Measurements from ENCODE around the gene TEX22.
A peak's percentile ranks its signal among the peaks of the same experiment; 100 is the strongest.

The TEX22 gene

GRCh38 chr14:105398044-105398725 is at the start of gene TEX22:
TEX22 (plus strand) TSS chr14:105398538; CDS start chr14:105399341, 803 bp downstream.
- H3K36me3 ChIP-seq (ENCODE audit: control insufficient read depth in 2 of 2, insufficient read depth in 2 of 2, low read length in 2 of 2): peaks cover 0 to 3% of the 10 kb centered on the region in 2 donors
- H3K27me3 ChIP-seq (ENCODE audit: control insufficient read depth in 2 of 2, insufficient read depth in 2 of 2, low read length in 2 of 2): no peaks in the 10 kb centered on the region
- peak within 1 kb of the TSS; percentile 79 to 81 for H3K4me3 ChIP-seq (ENCODE audit: low read length in 2 of 2)
- H3K9ac ChIP-seq (ENCODE audit: low read depth in 1 of 2, low read length in 2 of 2): peak within 1 kb of the TSS; percentile 81
- peaks cover 12 to 14% of the 10 kb centered on the region in 2 donors for H3K4me1 ChIP-seq (ENCODE audit: control insufficient read depth in 2 of 2, insufficient read depth in 2 of 2, low read length in 2 of 2)
- peak within 1 kb of the TSS; percentile 66 to 80 for H3K27ac ChIP-seq (ENCODE audit: low read depth in 2 of 2, low read length in 2 of 2)
- H3K9me3 ChIP-seq (ENCODE audit: control insufficient read depth in 2 of 2, low read length in 2 of 2): no peaks in the 10 kb centered on the region

- no peaks in the 10 kb centered on the region for H3K4me1 ChIP-seq (ENCODE audit: control insufficient read depth in 2 of 2, insufficient read depth in 2 of 2, low read length in 2 of 2)
- no peak overlapping the region for H3K27ac ChIP-seq (ENCODE audit: low read depth in 2 of 2, low read length in 2 of 2)
- H3K27me3 ChIP-seq (ENCODE audit: control insufficient read depth in 2 of 2, insufficient read depth in 2 of 2, low read length in 2 of 2): no peaks in the 10 kb centered on the region
- H3K9me3 ChIP-seq (ENCODE audit: control insufficient read depth in 2 of 2, low read length in 2 of 2): no peaks in the 10 kb centered on the region
- H3K36me3 ChIP-seq (ENCODE audit: control insufficient read depth in 2 of 2, insufficient read depth in 2 of 2, low read length in 2 of 2): peaks cover 0 to 2% of the 10 kb centered on the region in 2 donors
- no peak overlapping the region for H3K9ac ChIP-seq (ENCODE audit: low read depth in 1 of 2, low read length in 2 of 2)
- no peak overlapping the region for H3K4me3 ChIP-seq (ENCODE audit: low read length in 2 of 2)
Observed at GRCh38 chr14:105348945-105349699, 49.2 kb upstream of the TEX22 start.

GRCh38 chr14:105349992-105350391 is 48.3 kb upstream of the TEX22 start:
- Histone ChIP-seq H3K9ac (ENCODE audit: low read depth in 1 of 2, low read length in 2 of 2) (no peak overlapping the region), H3K9me3 (ENCODE audit: control insufficient read depth in 2 of 2, low read length in 2 of 2) (no peaks in the 10 kb centered on the region), H3K36me3 (ENCODE audit: control insufficient read depth in 2 of 2, insufficient read depth in 2 of 2, low read length in 2 of 2) (peaks cover 2% of the 10 kb centered on the region in 2 donors), H3K27me3 (ENCODE audit: control insufficient read depth in 2 of 2, insufficient read depth in 2 of 2, low read length in 2 of 2) (no peaks in the 10 kb centered on the region), H3K4me1 (ENCODE audit: control insufficient read depth in 2 of 2, insufficient read depth in 2 of 2, low read length in 2 of 2) (no peaks in the 10 kb centered on the region), H3K27ac (ENCODE audit: low read depth in 2 of 2, low read length in 2 of 2) (no peak overlapping the region), H3K4me3 (ENCODE audit: low read length in 2 of 2) (no peak overlapping the region)

GRCh38 chr14:105350450-105351244 is 47.7 kb upstream of the TEX22 start:
- Histone ChIP-seq H3K27me3 (ENCODE audit: control insufficient read depth in 2 of 2, insufficient read depth in 2 of 2, low read length in 2 of 2) (no peaks in the 10 kb centered on the region), H3K9me3 (ENCODE audit: control insufficient read depth in 2 of 2, low read length in 2 of 2) (no peaks in the 10 kb centered on the region), H3K4me1 (ENCODE audit: control insufficient read depth in 2 of 2, insufficient read depth in 2 of 2, low read length in 2 of 2) (no peaks in the 10 kb centered on the region), H3K4me3 (ENCODE audit: low read length in 2 of 2) (no peak overlapping the region), H3K27ac (ENCODE audit: low read depth in 2 of 2, low read length in 2 of 2) (no peak overlapping the region), H3K9ac (ENCODE audit: low read depth in 1 of 2, low read length in 2 of 2) (no peak overlapping the region), H3K36me3 (ENCODE audit: control insufficient read depth in 2 of 2, insufficient read depth in 2 of 2, low read length in 2 of 2) (peaks cover 5% of the 10 kb centered on the region in 2 donors)

- H3K4me1 ChIP-seq (ENCODE audit: control insufficient read depth in 2 of 2, insufficient read depth in 2 of 2, low read length in 2 of 2): no peaks in the 10 kb centered on the region
- H3K9me3 ChIP-seq (ENCODE audit: control insufficient read depth in 2 of 2, low read length in 2 of 2): no peaks in the 10 kb centered on the region
- H3K4me3 ChIP-seq (ENCODE audit: low read length in 2 of 2): no peak overlapping the region
- H3K9ac ChIP-seq (ENCODE audit: low read depth in 1 of 2, low read length in 2 of 2): no peak overlapping the region
- H3K27ac ChIP-seq (ENCODE audit: low read depth in 2 of 2, low read length in 2 of 2): no peak overlapping the region
- peaks cover 5 to 6% of the 10 kb centered on the region in 2 donors for H3K36me3 ChIP-seq (ENCODE audit: control insufficient read depth in 2 of 2, insufficient read depth in 2 of 2, low read length in 2 of 2)
- H3K27me3 ChIP-seq (ENCODE audit: control insufficient read depth in 2 of 2, insufficient read depth in 2 of 2, low read length in 2 of 2): no peaks in the 10 kb centered on the region
Observed at GRCh38 chr14:105351410-105351809, 46.9 kb upstream of the TEX22 start.

- Histone ChIP-seq H3K9me3 (ENCODE audit: control insufficient read depth in 2 of 2, low read length in 2 of 2) (no peaks in the 10 kb centered on the region), H3K4me1 (ENCODE audit: control insufficient read depth in 2 of 2, insufficient read depth in 2 of 2, low read length in 2 of 2) (no peaks in the 10 kb centered on the region), H3K27ac (ENCODE audit: low read depth in 2 of 2, low read length in 2 of 2) (no peak overlapping the region), H3K27me3 (ENCODE audit: control insufficient read depth in 2 of 2, insufficient read depth in 2 of 2, low read length in 2 of 2) (no peaks in the 10 kb centered on the region), H3K4me3 (ENCODE audit: low read length in 2 of 2) (no peak overlapping the region), H3K9ac (ENCODE audit: low read depth in 1 of 2, low read length in 2 of 2) (no peak overlapping the region), H3K36me3 (ENCODE audit: control insufficient read depth in 2 of 2, insufficient read depth in 2 of 2, low read length in 2 of 2) (peaks cover 5 to 6% of the 10 kb centered on the region in 2 donors)
Observed at GRCh38 chr14:105351920-105352851, 46.2 kb upstream of the TEX22 start.

GRCh38 chr14:105353136-105353535 is 45.2 kb upstream of the TEX22 start:
- H3K4me3 ChIP-seq (ENCODE audit: low read length in 2 of 2): no peak overlapping the region
- no peaks in the 10 kb centered on the region for H3K27me3 ChIP-seq (ENCODE audit: control insufficient read depth in 2 of 2, insufficient read depth in 2 of 2, low read length in 2 of 2)
- no peak overlapping the region for H3K9ac ChIP-seq (ENCODE audit: low read depth in 1 of 2, low read length in 2 of 2)
- H3K4me1 ChIP-seq (ENCODE audit: control insufficient read depth in 2 of 2, insufficient read depth in 2 of 2, low read length in 2 of 2): no peaks in the 10 kb centered on the region
- no peaks in the 10 kb centered on the region for H3K9me3 ChIP-seq (ENCODE audit: control insufficient read depth in 2 of 2, low read length in 2 of 2)
- peaks cover 5 to 6% of the 10 kb centered on the region in 2 donors for H3K36me3 ChIP-seq (ENCODE audit: control insufficient read depth in 2 of 2, insufficient read depth in 2 of 2, low read length in 2 of 2)
- no peak overlapping the region for H3K27ac ChIP-seq (ENCODE audit: low read depth in 2 of 2, low read length in 2 of 2)

GRCh38 chr14:105354541-105354940 is 43.8 kb upstream of the TEX22 start:
- H3K4me3 ChIP-seq (ENCODE audit: low read length in 2 of 2): no peak overlapping the region
- no peaks in the 10 kb centered on the region for H3K9me3 ChIP-seq (ENCODE audit: control insufficient read depth in 2 of 2, low read length in 2 of 2)
- H3K36me3 ChIP-seq (ENCODE audit: control insufficient read depth in 2 of 2, insufficient read depth in 2 of 2, low read length in 2 of 2): peaks cover 5 to 7% of the 10 kb centered on the region in 2 donors
- no peak overlapping the region for H3K9ac ChIP-seq (ENCODE audit: low read depth in 1 of 2, low read length in 2 of 2)
- H3K27me3 ChIP-seq (ENCODE audit: control insufficient read depth in 2 of 2, insufficient read depth in 2 of 2, low read length in 2 of 2): no peaks in the 10 kb centered on the region
- no peaks in the 10 kb centered on the region for H3K4me1 ChIP-seq (ENCODE audit: control insufficient read depth in 2 of 2, insufficient read depth in 2 of 2, low read length in 2 of 2)
- H3K27ac ChIP-seq (ENCODE audit: low read depth in 2 of 2, low read length in 2 of 2): no peak overlapping the region

GRCh38 chr14:105355049-105355575 is 43.2 kb upstream of the TEX22 start:
- Histone ChIP-seq H3K4me1 (ENCODE audit: control insufficient read depth in 2 of 2, insufficient read depth in 2 of 2, low read length in 2 of 2) (no peaks in the 10 kb centered on the region), H3K27me3 (ENCODE audit: control insufficient read depth in 2 of 2, insufficient read depth in 2 of 2, low read length in 2 of 2) (no peaks in the 10 kb centered on the region), H3K9ac (ENCODE audit: low read depth in 1 of 2, low read length in 2 of 2) (no peak overlapping the region), H3K27ac (ENCODE audit: low read depth in 2 of 2, low read length in 2 of 2) (no peak overlapping the region), H3K36me3 (ENCODE audit: control insufficient read depth in 2 of 2, insufficient read depth in 2 of 2, low read length in 2 of 2) (peaks cover 5 to 7% of the 10 kb centered on the region in 2 donors), H3K9me3 (ENCODE audit: control insufficient read depth in 2 of 2, low read length in 2 of 2) (no peaks in the 10 kb centered on the region), H3K4me3 (ENCODE audit: low read length in 2 of 2) (no peak overlapping the region)
